Islet of Langerhans (tissue), 1 donor: ENCODE data around the gene GALNT5.
"Not testable (repeated sequence)": the region's sequence is repeated elsewhere in the genome, so short reads cannot be mapped to it uniquely, and the experiment has no call there.

ENCODE experiments used
- FAIRE-seq: peaks from one replicate; lab custom pipeline; 2011; peaks lifted over from hg19 to GRCh38; lab: Jason Lieb, UNC

The GALNT5 gene

GRCh38 chr2:157251932-157252331, 5.6 kb upstream of the GALNT5 start:
- no peak for FAIRE-seq

DNA sequence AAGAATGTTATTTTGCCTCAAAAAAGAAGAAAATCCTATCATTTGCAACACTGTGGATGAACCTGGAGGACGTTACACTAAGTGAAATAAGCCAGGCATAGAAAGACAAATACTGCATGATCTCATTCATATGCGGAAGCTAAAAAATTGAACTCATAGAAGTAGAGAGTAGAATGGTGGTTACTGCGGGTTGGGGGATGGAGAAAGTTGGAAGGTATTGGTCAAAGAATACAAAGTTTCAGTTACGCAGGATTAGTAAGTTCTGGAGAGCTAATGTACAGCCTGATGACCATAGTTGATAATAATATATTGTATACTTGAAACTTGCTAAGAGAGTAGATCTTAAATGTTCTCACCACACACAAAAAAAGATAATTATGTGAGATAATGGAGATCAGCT, 5.0 kb upstream of the GALNT5 start:
- no peak for FAIRE-seq

DNA sequence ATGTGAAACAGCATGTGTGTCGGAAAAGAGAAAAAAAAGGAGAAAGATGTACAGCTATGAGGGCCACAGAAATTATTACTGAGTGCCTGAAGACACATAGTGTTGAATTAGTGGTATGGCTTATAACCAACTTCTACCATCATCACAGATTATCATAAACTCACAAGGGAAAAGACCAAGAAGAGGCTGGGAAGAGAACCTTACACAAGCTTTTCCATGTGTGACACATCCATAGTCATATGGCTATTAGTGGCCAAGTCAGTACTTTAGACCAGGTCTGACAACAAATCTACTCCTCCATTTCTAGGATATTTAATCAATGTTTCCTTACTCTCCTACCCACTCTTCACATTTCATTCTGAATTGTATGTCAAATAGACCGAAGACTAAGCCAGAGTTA, 3.5 kb upstream of the GALNT5 start:
- no peak for FAIRE-seq

- FAIRE-seq = no peak
These were observed 1.8 kb upstream of the GALNT5 start for GRCh38 chr2:157255746-157256145.

DNA sequence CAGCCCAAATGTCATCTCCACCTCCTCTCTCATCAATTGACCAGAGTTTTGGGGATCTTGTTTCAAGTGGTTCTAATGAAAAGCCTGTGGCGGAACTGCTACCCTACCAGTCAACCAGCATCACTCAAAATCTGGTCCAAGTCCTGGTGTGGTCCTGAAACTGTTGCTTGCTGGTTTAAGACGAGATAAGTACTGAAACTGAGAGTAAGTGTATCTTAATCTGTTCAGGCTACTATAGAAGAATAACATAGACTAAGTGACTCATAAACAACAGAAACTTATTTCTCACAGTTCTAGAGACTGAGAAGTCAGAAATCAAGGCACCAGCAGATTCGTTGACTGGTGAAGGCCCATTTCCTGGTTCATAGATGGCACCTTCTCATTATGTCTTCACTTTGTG, 879 bp upstream of the GALNT5 start:
- FAIRE-seq = no peak

DNA sequence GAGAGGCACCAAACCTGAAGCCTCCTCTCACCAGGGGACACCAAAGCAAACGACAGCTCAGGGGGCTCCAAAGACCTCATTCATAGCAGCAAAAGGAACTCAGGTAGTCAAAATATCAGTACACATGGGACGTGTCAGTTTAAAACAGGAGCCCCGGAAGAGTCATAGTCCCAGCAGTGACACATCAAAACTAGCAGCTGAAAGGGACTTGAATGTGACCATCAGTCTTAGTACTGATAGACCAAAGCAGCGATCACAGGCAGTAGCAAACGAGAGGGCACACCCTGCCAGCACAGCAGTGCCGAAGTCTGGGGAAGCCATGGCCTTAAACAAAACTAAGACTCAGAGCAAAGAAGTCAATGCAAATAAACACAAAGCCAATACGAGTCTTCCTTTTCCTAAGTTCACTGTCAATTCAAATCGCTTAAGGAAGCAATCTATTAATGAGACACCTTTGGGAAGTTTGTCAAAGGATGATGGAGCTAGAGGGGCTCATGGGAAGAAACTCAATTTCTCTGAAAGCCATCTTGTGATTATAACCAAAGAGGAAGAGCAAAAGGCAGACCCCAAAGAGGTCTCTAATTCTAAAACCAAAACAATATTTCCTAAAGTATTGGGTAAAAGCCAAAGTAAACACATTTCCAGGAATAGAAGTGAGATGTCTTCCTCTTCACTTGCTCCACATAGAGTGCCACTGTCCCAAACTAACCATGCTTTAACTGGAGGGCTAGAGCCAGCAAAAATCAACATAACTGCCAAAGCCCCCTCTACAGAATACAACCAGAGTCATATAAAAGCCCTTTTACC, 1.2 kb downstream of the GALNT5 start:
- FAIRE-seq = no peak

- FAIRE-seq = no peak
These were observed 1.9 kb downstream of the GALNT5 start for GRCh38 chr2:157259386-157259785.

DNA sequence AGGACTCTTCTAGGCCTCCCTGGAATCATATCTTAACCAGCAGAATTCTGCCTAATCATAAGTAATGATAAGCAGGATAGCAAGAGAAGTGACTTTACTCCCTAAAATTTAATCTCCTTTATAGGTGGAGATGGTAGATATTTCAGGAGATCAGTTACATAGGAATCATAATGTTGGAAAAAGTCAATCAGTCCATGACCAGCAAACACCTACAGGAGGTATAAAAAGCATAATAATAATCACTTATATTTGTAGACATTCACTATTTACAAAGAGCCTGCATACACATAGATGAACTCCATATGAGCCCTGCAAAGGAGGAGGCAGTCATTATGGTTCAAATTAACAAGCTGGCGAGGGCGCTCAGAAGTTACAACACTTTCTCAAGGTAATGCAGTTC, 2.5 kb downstream of the GALNT5 start:
- no peak for FAIRE-seq

GRCh38 chr2:157260533-157261198, 3.2 kb downstream of the GALNT5 start:
- no peak for FAIRE-seq

DNA sequence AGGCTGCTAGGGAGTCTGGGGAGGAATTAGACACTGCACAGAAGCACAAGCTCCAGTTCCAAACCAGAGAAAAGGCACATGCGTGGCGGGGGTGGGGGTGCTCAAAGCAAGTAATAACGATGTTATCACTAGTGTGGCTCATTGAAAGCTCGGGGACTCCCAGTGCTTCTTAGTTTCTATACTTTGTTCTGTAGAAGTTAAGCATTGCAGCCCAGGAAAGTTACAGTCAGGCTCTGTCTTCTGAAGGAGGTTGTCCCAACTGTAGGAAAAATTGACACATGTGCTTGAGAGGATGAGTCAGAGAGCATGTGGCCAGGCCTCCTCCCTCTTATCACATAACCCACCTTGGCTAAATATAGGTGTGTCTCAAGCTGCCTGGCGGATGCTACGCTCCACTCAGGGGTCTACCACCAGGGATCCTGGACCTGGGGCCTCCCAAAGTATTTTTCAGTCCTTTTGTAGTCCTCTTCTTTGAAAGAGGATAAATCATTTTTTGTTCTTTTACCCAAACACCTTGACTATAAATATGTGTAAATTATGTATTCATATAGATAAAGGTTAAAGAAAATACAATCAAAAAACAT, 3.8 kb downstream of the GALNT5 start:
- no peak for FAIRE-seq

DNA sequence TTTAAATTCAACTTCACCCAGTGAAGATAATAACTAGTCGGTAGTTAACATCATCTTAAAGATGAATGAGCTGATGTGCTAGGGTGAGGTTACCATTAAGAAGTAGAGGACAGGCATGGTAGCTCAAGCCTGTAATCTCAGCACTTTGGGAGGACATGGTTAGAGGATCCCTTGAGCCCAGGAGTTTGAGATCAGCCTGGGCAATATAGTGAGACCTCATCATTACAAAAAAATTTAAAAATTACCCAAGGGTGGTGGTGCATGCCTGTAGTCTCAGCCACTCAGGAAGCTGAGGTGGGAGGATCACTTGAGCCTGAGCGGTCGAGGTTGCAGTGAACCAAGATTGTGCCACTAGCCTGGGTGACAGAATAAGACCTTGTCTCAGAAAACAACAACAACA, 4.7 kb downstream of the GALNT5 start:
- FAIRE-seq = no peak

GRCh38 chr2:157264099-157264498, 6.6 kb downstream of the GALNT5 start:
- FAIRE-seq = no peak

GRCh38 chr2:157265825-157266224, 8.3 kb downstream of the GALNT5 start:
- no peak for FAIRE-seq

GRCh38 chr2:157267476-157267875, 10.0 kb downstream of the GALNT5 start:
- no peak for FAIRE-seq

- no peak for FAIRE-seq
These were observed 11.6 kb downstream of the GALNT5 start for GRCh38 chr2:157269060-157269459.

GRCh38 chr2:157269922-157270321, 12.4 kb downstream of the GALNT5 start:
- FAIRE-seq = no peak

DNA sequence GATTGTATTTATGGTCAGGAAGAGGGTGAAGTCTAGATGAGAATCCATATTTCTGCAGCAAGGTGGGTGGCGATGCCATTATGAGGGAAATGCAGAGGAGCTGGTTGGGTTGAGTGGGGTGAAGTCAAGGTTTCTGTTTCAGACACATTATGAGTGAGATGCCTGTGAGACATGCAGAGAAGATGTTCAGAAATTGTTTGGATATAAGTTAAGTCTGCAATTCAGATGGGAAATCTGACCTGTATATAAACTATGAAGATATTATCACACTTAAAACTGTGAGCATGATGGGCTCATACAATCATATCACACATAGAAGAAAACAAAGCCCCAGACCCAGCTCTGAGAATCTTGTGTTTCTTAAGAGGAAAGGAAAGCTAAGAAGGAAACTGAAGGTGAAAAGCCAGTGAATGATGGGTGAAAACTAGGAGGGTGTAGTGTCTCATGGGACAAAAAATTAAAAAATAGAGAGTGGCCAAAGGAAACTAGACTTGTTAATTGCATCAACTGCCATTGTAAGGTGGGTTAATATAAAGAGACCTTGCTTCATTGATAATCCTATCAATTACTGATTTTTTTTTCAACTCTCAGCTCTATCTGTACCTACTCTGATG, 14.2 kb downstream of the GALNT5 start:
- no peak for FAIRE-seq

DNA sequence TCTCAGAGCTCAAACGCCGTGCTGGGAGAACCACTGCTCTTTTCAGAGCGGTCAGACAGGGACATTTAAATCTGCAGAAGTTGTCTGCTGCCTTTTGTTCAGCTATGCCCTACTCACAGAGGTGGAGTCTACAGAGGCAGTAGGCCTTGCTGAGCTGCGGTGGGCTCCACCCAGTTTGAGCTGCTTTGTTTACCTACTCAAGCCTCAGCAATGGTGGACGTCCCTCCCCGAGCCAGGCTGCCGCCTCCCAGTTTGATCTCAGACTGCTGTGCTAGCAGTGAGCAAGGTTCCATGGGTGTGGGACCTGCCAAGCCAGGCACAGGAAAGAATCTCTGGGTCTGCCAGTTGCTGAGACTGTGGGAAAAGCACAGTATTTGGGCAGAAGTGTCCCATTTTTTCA, 21.8 kb downstream of the GALNT5 start:
- FAIRE-seq = not testable (repeated sequence)

GRCh38 chr2:157281316-157281715, 23.8 kb downstream of the GALNT5 start:
- no peak for FAIRE-seq

DNA sequence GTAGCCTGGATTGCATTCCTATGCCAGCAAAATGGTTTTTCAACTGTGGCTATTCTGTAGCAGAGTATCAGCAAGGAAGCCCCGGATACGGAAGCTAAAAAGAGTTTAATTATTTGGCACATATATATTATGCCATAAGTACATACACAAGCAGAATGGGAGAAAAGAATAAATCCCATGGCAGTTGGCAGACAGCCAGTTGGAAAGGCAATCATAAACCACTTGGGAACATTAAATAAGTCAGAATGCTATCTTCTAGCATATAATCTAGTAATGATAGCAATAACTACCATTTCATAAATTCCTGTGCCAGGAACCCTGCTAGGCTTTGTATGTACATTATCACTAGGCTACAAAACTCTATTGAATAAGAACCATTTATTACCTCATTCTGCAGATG, 26.0 kb downstream of the GALNT5 start:
- FAIRE-seq = no peak

GRCh38 chr2:157287160-157287559, 29.7 kb downstream of the GALNT5 start:
- no peak for FAIRE-seq

GRCh38 chr2:157290525-157290924, 33.0 kb downstream of the GALNT5 start:
- no peak for FAIRE-seq

- no peak for FAIRE-seq
These were observed 33.5 kb downstream of the GALNT5 start for GRCh38 chr2:157291018-157291417.
